ENCODE results near the gene TOM1L2.

TOM1L2 gene

DNA sequence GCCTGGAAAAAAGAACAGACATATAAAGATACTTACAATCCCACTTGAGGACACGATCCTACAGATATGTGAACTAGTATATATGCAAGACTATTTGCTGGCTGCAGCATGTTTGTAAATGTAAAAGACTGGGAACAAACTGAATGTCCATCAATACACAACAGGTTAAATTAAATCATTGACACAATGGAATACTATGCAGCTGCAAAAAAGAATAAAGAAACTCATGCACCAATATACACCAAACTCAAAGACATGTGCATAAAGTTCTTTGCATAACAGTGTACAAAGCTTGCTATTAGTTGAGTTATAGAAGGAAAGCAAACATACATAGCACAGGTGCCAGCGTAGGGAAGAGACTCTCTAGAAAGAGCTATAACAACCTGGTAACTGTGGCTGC lies 73.5 kb downstream of the TOM1L2 start:
- no peak for DNase-seq (ENCODE audit: low spot score)

DNA sequence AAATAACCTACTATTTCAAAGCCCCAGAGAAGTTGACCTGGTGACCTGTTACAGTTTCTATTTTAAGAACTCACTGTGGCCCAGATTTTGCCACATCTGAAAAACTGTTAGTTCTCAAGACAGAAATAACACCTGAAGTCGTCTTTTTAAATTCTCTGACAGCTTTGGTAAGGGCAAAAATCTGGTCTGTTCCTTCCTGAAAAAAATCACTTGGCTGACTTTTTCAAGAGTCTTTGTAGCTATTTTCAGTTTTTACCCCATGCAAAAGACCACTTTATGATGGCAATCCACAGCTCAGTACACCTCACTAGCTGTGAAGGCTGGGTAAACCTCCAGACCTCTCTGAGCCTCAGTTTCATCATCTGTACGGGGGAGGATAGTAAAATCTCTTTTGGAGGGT lies 74.8 kb downstream of the TOM1L2 start:
- DNase-seq (ENCODE audit: low spot score) = no peak

DNA sequence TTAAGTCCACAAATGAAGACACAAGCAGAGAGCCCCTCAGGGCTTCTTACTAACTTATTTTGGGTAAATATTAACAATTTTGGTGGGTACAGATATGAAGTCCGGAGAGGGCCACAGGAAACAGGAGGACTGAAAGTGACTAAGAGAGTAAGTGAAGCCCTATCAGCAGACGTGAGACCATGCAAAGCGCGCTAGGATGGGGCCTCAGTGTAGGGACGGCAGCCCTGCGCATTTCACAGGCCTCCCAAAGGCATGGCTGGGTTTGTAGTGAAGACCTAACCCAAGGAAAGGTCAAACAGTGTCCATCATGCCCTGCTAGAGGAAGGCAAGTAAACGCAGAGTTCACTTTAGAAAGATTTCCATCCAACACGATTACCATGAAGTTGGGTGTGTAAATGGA lies 75.5 kb downstream of the TOM1L2 start:
- no peak for DNase-seq (ENCODE audit: low spot score)

DNA sequence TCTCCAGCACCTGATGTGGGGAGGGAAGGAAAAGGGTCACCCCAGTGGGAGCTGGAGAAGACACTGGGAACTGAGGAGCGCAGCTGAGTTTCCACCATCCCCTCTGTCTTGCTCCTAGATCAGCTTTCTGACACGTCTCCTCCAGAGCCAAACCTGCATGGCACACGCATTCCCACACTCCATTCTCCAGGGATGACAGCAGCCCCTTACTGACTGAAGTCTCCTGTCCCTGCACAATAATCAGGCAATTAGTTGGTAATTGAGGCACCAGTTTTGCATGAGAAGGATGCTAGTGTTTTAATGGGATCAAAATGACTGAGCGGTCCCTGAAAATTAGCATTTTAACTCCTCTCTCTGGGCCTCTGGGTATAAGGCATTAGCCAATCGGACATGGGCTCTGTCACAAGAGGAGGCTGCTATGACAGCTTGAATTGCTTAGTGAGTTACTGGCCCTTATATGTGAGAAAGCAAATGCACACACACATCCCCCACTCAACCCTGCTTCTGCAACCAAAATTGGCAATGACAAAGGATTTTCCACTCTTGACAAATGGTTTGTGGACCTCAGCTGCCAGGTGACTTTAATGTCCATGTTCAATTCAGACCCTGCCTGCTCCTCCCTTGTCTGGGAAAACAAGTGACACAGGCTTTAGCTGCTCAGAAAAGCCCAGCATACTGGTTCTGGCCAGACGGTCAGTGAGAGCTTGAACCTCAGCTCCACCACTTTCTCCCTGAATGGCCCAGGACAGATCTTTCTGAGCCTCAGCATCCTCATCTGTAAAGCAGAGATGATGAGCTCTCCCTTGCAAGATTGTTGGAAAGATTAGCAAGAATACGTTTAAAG lies 78.2 kb downstream of the TOM1L2 start:
- no peak for DNase-seq (ENCODE audit: low spot score)

DNA sequence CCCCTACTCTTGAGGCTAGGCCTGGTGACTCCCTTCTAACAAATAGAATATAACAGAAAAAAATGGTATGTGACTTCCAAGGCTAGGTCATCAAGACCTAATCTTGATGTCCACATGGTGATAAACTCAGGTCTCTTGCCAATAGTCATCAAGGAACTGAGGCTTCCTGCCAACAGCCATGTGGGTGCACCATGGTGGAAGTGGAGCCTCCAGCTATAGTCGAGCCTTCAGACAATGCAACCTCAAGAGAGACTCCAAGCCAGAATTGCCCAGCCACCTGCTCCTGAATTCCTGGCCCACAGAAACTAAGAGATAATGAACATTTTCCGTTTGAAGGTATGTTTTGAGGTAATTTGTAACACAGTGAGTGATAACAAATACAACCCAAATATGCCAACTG lies 79.5 kb downstream of the TOM1L2 start:
- DNase-seq (ENCODE audit: low spot score) = no peak

DNA sequence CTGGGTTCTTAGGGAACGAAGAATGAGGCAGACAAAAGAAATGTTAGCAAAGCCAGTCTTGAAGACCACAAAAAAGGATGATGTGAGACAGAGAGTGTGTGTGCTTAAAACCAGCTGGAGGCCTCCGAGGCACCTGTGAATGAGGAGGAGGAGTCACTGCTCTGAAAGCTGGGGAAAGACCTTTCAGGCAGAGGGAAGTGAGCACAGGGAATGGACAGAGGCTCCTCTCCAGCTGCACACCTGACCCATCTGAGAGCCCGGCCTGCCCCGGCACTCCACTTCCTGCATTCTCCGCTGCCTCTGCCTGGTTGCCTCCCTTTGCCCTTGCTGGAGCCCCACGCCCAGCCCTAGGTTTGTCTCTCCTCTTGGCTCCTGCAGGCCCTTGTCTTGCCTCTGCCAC lies 80.2 kb downstream of the TOM1L2 start:
- DNase-seq (ENCODE audit: low spot score) = no peak

DNA sequence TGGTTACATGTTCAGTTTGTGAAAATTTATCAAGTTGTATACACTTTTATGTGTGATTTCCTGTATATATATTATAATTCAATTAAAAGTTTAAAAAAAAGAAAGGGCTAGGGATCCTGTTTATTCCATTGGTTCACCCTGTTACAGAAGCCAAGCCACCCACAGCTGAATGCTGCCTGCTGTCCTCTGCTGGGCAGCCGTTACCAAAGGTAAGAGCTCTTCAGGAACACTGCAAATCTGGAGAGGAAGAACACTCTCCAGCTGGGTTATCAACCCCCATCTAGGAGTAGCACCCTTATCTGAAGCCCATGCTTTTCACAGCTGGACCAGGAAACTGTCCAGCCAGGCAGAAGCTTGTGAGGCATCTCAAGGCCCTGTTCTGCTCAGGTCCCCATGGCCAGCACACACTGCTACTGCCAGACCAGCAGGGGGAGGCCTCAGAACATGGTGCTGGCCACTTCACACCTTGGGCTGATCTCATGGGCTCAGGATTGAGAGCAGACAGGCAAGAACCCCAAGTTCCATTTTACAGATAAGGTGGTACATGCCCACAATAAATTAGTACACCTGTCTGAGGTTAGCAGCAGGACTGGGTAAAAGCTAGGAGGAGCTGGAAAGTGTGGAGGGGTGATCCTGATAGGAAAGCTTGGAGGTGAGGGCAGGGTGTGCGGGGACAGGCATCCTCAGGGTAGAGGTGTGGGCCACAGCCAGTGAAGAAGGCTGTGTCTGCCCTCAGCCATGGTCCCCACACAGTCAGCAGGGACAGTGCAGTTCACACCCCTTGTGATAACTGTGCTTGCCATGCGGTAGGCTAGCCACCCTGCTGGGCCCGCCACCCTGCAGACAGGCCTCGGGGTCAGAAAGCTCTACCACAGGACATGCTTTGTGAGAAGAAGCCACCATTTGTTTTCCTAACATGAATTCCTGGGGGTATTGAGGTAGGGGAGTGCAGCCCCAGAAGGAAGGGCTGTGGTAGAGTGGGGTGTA lies 81.1 kb downstream of the TOM1L2 start:
- peak; percentile 43 for DNase-seq (ENCODE audit: low spot score)

DNA sequence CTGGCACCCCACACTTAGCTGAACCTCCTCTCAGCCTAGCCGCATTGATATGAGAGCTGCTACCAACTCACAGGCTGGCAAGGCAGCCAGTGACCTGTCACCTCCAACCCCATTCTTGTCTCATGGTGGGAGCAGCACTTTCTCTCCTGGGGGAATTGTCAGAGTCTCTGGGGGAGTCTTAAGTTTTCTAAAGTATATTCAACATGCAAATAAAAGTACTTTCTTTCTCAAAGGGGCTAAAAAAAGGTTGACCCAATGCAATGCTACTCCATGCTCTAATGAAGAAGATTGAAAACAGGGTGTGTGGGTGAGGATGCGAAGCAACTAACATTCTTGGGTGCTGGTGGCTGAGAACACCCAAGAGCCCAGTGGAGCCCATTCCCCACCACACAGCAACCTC lies 82.3 kb downstream of the TOM1L2 start:
- DNase-seq (ENCODE audit: low spot score) = no peak

DNA sequence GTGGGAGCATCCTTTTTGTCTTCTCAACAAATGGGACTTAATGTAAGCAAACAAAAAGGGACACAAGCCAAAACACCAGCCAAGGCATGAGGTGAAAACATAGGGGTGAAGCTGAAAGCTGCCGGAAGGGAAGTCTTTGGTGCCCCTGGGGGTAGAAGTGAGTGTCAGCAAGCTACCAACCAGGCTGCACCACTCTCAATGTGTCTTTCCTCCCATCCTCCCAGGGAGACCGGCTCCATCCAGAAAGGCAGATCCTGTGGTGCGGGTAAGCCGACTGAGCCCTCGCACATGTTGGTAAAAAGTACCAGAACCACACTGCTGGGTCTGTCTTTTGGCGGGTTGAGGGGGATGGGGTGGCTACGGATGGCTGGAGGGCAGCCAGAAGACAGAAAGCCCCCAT lies 83.4 kb downstream of the TOM1L2 start:
- DNase-seq (ENCODE audit: low spot score) = no peak

DNA sequence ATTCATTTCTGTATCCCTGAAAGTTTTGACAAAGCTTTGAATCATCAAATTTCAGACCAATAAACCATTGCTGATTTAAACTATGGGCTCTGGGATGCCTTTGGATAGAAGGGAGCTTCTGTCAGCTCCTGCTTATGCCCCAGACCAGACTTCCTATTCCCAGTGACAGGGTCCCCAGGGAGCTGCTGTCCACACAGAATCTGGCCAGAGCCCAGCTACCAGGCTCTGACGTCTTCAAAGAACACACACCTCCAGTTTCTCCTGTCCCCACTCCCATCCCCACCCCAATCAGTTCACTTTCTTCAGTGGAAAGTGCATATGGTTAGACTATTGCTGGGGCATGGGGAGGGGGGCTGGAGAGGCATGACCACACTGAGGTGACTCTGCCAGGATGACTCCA lies 83.8 kb downstream of the TOM1L2 start:
- no peak for DNase-seq (ENCODE audit: low spot score)

DNA sequence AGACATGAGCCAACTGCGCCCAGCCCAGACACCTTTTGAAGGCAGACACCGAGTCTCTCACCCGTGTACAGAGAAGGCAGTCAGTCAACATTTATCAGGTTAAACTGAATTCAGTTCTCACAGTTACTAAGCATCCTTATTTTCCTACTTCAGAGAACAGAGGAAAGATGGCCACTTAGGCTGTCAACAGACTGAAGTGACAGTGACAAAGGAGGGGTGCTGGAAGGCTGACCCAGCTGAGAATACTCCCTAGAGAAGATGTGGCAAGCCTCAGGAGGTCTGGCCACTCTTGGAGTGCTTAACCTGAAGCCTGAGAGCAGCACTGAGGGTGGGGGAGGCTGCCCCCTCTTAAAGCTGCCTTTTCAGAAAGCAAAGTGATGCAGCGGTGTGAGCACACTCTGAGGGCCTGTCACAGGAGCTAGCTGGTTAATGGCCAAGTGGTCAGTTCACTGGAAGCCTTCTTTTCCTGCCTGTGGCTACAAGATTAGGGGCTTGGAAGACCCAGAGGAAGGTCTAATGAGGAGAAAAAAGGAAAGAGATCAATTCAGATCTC lies 84.4 kb downstream of the TOM1L2 start:
- no peak for DNase-seq (ENCODE audit: low spot score)

DNA sequence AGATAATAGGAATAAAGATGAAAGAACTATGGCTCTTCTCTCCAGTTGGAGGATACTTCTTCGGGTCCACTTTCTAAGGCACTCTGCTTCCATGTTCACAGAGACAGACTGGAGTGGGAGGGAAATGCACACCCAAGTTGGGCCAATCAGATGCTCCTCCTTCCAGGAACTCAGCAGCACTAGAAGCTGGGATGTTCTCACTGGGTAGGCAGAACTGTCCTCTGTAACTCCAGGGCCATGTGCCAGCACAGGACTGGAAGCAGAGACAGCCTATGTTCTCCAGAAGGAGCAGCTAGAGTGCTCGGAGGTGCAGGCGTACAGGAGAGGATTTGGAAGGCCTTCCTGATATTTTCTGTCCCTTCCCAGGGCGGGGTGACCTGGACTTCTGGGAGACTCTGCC lies 85.5 kb downstream of the TOM1L2 start:
- DNase-seq (ENCODE audit: low spot score) = no peak

DNA sequence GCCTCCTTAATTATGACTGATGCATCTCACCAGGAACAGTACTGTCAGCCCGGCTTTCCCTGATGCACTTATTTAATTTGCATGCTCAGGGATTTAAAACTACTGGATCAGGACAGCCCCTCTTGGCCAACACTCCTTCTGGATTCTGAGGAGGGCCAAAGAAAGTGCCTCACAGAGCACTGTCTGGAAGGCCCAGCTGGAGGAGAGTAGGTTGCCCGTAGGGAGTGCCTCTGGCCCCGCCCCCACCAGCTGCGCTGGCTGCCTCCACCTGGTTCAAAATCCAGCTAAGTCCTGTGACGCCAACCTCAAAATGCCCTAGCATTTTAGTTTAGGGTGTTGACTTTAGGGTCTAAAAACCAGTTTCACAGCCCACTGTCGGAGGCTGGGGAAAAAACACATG lies 86.0 kb downstream of the TOM1L2 start:
- no peak for DNase-seq (ENCODE audit: low spot score)

DNA sequence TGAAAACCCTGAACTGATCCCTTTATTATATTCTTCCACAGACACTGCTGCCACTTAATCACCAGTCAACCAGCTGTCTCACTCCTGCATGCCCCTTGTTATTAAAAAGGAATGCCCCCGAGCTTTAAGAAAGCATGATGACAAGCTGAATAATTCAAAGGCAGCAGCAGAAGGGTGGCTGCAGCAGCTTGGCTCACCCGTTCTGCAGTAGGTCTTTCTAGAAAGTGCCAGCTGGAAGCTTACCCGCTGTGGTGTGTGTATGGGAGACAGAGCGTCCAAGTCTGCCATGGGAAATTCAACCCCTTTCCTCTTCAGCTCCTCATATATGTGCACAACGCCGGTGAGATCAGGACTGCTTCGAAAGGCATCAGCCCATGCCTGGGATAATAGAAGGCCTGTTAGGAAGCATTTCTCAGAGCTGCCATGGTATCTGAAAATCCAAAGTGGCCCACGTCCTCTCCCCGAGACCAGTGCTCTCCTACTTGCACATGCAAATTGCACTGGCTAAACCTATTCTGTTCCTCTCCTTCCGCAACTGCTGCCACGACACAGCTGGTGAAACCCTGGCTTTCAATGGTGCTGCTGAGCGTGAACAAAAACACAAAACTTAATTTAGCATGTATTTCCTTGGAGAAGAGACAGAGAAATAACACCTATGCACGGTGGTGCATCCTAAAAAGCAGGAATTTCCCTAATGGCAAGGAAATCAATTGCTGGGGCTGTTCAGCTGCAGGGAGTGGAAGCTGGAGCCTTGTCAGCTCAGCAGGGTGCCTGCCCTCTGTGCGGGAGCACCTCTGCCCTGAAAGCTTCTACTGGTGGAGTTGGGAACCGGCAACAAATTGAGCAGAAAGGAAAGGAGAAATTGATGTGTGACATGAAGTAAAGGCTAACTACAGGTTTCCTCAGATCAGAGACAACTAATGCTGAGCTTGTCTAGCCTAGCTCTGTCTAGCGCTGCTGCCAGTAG lies 87.5 kb downstream of the TOM1L2 start:
- DNase-seq (ENCODE audit: low spot score) = no peak

DNA sequence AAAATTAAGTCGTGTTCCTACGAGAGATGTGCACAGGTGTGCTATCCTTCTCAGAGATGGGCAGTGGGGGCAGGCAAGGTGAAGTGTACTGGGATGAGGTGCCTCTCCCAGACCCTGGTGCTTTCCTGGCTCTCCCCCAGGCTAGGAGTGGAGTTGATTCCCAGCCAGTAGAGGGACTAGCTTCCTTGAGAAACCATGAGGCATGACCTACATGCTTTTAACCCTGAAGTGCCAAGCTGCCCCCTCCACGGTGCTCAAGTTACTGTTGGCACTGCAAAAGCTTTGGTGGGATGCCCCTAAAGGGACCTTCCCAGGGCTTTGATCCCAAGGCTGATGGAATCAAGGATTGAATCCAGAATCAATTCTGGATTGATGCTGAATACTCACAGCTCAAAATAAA lies 88.4 kb downstream of the TOM1L2 start:
- no peak for DNase-seq (ENCODE audit: low spot score)

DNA sequence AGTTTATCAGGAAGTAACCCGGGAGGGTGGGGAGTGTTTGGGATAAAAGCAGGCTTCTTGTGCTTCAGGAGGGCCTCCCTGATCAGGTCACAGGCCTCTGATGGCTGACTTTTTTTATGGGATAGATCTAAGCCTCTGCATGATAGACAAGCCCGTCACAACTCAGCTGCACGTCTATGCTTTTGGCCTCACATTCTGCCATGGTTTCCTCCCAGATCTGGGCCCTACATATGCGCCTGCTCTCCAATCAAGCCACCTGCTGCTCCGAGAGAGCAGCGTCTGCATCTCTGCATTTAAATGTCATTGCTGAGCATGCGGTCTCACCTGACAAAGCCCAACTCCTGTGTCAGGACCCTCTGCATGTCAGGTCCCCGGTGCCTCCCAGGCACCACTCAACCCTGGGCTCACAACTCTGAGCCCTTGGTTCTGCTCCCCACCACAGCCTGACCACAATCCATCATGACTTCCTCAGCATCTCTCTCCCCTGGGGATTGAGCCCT lies 90.1 kb downstream of the TOM1L2 start:
- no peak for DNase-seq (ENCODE audit: low spot score)

DNA sequence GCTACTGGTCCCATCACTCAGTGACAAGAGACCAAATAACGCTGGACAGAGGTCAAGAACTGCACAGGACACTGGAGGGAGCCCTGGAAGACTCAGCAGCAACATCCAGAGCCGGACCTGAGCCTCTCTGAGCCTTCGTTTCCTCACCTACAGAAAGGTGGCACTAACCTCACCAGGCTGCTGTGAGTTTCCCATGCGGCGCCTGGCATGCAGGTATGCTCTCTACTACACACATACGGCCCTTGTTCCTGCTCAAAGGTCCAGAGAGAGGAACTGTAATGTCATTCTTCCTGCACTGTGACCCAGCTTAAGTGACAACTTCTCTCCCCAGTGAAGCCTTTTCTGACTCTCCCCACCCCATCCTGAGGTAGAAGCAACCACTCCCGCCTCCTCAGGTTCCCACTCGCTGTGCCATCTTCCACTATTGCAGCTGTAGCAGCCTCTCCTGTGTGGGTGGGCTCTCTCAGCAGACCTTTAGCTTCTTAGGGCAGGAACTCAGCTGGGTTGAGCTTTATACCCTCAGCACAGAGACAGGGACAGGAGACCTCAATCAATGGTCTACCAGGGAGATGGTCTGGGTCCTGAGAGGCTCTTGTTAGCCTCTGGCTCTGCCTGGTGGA lies 91.5 kb downstream of the TOM1L2 start:
- no peak for DNase-seq (ENCODE audit: low spot score)

DNA sequence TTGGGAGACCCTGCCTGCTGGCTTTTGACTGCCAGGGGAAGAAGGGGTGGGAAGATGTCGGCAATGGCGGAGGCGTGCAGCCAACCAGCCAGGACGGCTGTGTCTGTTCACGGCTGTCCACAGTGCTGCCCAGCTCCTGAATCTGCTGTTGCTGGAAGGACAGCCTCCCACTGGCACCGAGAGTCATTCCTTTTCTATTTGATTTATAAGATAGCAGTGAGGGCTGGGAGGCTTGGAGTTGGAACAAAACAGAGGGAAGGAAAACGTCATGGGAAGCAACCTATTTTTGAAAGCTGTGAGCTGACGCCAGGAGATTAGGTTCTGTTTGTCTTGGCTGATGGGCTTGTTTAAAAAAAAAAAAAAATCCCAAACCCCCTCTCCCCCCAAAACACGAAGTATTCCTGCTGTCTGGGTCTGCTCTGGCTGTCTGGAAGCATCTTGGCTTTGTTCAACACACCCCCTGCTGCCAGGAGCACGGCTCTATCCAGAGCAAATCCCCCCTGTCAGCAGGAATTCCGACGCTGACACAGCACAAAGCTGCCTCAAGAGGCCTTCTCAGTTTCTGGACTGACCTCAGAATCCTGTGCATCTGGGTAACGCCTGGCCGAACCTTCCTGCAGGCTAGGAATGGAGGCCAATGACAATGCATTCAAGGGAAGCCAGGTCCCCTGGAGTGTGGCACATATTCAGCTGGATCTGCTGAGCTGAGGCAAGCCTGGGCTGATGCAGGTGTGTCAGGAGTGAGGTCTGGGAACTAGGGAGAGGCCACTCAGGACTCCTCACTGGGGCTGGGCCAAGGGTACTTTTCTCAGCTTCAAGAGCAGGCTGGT lies 94.5 kb downstream of the TOM1L2 start:
- no peak for DNase-seq (ENCODE audit: low spot score)

DNA sequence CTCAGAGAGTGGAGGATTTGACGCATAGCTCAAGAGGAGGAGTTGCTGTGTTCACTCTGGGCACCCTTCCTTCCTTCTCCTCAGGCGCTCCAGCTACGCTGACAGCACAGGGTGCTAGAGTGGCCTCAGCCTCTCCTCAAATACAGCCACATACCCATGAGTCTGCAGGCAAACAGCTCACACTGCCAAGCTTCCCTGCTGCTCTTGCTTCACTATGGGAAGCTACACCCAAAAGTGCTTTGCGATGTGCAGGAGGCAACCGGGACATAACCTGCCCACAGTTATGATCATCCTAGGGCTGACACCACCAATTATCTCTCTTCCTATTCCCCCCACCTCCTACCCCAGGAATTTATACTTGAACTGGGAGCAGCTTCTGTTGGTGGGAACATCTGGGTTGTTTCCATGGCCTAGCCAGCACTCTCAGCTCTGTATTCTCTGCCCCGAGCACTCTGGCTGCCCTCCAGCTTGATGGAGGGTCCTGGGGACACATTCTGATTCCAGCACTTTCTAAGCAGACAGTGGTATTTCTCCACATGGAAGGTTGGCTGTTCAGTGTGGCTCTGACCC lies 95.2 kb downstream of the TOM1L2 start:
- no peak for DNase-seq (ENCODE audit: low spot score)

DNA sequence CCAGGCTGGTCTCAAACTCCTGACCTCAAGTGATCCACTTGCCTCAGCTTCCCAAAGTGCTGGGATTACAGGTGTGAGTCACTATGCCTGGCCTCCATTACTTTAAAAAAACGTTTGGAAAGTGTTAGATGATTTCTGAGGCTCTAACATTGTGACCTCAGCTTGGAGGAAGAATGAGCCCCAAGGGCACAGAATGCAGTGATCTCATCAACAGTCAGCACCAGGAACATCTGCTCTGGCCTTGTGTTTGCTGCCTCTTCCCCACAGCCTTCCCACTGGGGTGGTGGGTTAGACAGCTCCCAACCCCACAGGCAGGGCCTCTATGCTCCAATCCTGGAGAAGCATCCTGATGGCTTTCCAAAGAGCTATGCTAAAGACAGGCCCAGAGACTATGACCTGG lies 97.7 kb downstream of the TOM1L2 start:
- DNase-seq (ENCODE audit: low spot score) = no peak

Data from CD4-positive, alpha-beta T cell treated with Interleukin-6 at 100 ng/mL for 8 hours (primary cell).